Gastrocnemius medialis (tissue), 4 donors: ENCODE data around the gene CTSE. TPM values are rescaled to one million over a fixed set of nuclear protein-coding genes. Genes with fewer than 3 reads are reported as not detected.

Experiments used
- ATAC-seq, 2 donors: fragments of 150-250 bp; one replicate each; pipeline ENCODE4 v1.9.1; 2016
- DNase-seq, 2 donors: peaks; one replicate each; pipeline ENCODE4 v3.0.0-alpha.2; 2019
- H3K27ac ChIP-seq, 4 donors: fragments of 200-600 bp; sonication (generic); 1 replicate in 1 of 4; 2 replicates in 3 of 4; pipeline ENCODE4 v1.5.1; 2016 to 2018; ENCODE audit warnings: mild to moderate bottlenecking in 2 of 4, moderate library complexity in 1 of 4
- H3K27me3 ChIP-seq, 3 donors: fragments of 200-600 bp; sonication (generic) in 2 of 3; 1 replicate in 1 of 3; 2 replicates in 2 of 3; pipeline versions ENCODE4 v1.5.1 to v1.6.0; 2016 to 2019; ENCODE audit warnings: mild to moderate bottlenecking in 1 of 3, moderate library complexity in 1 of 3
- H3K36me3 ChIP-seq, 2 donors: fragments of 200-600 bp; sonication (generic) in 1 of 2; one replicate each; pipeline ENCODE4 v1.5.1; 2017 to 2018
- H3K4me1 ChIP-seq, 2 donors: fragments of 200-600 bp; sonication (generic) in 1 of 2; one replicate each; pipeline ENCODE4 v1.5.1; 2016 to 2017; ENCODE audit warnings: mild to moderate bottlenecking in 2 of 2
- H3K4me3 ChIP-seq, 4 donors: fragments of 200-600 bp; sonication (generic) in 3 of 4; 1 replicate in 1 of 4; 2 replicates in 3 of 4; pipeline ENCODE4 v1.5.1; 2016 to 2019; ENCODE audit warnings: mild to moderate bottlenecking in 2 of 4
- H3K9me3 ChIP-seq, 3 donors: fragments of 200-600 bp; sonication (generic) in 2 of 3; 1 replicate in 1 of 3; 2 replicates in 2 of 3; pipeline ENCODE4 v1.5.1; 2016 to 2019
- POLR2A ChIP-seq, 2 donors: fragments of 450-650 bp; IDR thresholded peaks; one replicate each; pipeline ENCODE4 v1.6.1; 2017; ENCODE audit warnings: antibody characterized with exemption in 2 of 2, mild to moderate bottlenecking in 2 of 2, moderate library complexity in 2 of 2
- in situ Hi-C, 4 donors: fragments of 200-750 bp; cut with MboI; loops; one replicate each; pipeline versions ENCODE4 v1.15.0 to v1.8.0; 2017; ENCODE audit warnings: low sequenced_read_pairs in 4 of 4
- intact Hi-C: fragments of 100-400 bp; cut with DNase I; formaldehyde crosslinking; loops from one replicate; pipeline ENCODE4 v1.15.1; 2023; ENCODE audit warnings: low total_unique reads
- total RNA-seq, 4 donors: library from RNA; depleted of rRNA; stranded (reverse); fragments of >200 nt; gene quantifications; one replicate each; pipeline versions ENCODE4 v1.1.0 to v1.2.3, GENCODE V29; 2016
- TF ChIP-seq, protein P1 (sequence below), 5 experiments: fragments of 450-650 bp in 3 of 5; fragments of 200-600 bp in 2 of 5; sonication (generic) in 2 of 5; IDR thresholded peaks in 4 of 5; conservative IDR thresholded peaks in 1 of 5; 1 replicate in 4 of 5; 2 replicates in 1 of 5; pipeline ENCODE4 v1.5.1; 2016 to 2019; ENCODE audit warnings: antibody characterized with exemption in 5 of 5, mild to moderate bottlenecking in 3 of 5, moderate library complexity in 3 of 5

Gene CTSE
- total RNA-seq, 4 donors from 2014 or later, result not detected

DNA sequence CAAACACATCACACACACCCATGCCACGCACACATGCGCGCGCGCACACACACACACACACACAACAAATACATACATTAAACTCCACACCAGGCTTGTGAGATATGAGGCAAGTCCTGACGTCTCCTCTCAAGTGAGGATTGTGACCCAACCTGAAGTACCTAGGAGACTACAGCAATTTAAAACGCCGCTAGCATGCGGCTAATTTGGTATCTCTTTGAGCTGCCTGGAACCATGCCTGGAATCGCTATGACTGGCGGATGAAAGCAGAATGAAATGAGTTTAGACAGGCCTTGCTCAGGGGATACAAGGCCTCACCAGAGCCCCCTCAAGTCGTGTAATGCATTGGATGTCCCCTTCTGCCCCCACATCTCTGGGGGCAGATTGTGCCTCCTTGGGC is 18.9 kb downstream of the CTSE start:
- H3K4me3 ChIP-seq, result no peak overlapping the region
- in situ Hi-C loops, result no loop called here
- intact Hi-C loops, result no loop called here
- H3K27me3 ChIP-seq, result no peaks in the 10 kb centered on the region
- DNase-seq (no peak), ATAC-seq (peak in 1 of 2 donors; percentile 20)
- no peaks in the 10 kb centered on the region for H3K9me3 ChIP-seq
- no peak overlapping the region for H3K27ac ChIP-seq
- H3K4me1 ChIP-seq, result peaks cover 22 to 31% of the 10 kb centered on the region in 2 donors
- TF ChIP-seq POLR2A (IDR thresholded peaks at IDR 0.05), result no peak
- no peaks in the 10 kb centered on the region for H3K36me3 ChIP-seq

- intact Hi-C loops, result no loop called here
- in situ Hi-C loops, result no loop called here
- peaks cover 28 to 34% of the 10 kb centered on the region in 2 donors for H3K4me1 ChIP-seq
- ATAC-seq (no peak), DNase-seq (no peak)
- H3K36me3 ChIP-seq, result no peaks in the 10 kb centered on the region
- no peaks in the 10 kb centered on the region for H3K9me3 ChIP-seq
- H3K27ac ChIP-seq, result peak overlapping the region; percentile 60 to 77 (median 68)
- H3K4me3 ChIP-seq, result no peak overlapping the region
- no peaks in the 10 kb centered on the region for H3K27me3 ChIP-seq
- no peak for TF ChIP-seq POLR2A (IDR thresholded peaks at IDR 0.05)
- TF ChIP-seq, protein P1, sequence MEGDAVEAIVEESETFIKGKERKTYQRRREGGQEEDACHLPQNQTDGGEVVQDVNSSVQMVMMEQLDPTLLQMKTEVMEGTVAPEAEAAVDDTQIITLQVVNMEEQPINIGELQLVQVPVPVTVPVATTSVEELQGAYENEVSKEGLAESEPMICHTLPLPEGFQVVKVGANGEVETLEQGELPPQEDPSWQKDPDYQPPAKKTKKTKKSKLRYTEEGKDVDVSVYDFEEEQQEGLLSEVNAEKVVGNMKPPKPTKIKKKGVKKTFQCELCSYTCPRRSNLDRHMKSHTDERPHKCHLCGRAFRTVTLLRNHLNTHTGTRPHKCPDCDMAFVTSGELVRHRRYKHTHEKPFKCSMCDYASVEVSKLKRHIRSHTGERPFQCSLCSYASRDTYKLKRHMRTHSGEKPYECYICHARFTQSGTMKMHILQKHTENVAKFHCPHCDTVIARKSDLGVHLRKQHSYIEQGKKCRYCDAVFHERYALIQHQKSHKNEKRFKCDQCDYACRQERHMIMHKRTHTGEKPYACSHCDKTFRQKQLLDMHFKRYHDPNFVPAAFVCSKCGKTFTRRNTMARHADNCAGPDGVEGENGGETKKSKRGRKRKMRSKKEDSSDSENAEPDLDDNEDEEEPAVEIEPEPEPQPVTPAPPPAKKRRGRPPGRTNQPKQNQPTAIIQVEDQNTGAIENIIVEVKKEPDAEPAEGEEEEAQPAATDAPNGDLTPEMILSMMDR (IDR thresholded peaks at IDR 0.05 in 4 of 5, conservative IDR thresholded peaks at IDR 0.05 in 1 of 5), result no peak
These were observed 19.6 kb downstream of the CTSE start for GRCh38 chr1:206003854-206004800.

DNA sequence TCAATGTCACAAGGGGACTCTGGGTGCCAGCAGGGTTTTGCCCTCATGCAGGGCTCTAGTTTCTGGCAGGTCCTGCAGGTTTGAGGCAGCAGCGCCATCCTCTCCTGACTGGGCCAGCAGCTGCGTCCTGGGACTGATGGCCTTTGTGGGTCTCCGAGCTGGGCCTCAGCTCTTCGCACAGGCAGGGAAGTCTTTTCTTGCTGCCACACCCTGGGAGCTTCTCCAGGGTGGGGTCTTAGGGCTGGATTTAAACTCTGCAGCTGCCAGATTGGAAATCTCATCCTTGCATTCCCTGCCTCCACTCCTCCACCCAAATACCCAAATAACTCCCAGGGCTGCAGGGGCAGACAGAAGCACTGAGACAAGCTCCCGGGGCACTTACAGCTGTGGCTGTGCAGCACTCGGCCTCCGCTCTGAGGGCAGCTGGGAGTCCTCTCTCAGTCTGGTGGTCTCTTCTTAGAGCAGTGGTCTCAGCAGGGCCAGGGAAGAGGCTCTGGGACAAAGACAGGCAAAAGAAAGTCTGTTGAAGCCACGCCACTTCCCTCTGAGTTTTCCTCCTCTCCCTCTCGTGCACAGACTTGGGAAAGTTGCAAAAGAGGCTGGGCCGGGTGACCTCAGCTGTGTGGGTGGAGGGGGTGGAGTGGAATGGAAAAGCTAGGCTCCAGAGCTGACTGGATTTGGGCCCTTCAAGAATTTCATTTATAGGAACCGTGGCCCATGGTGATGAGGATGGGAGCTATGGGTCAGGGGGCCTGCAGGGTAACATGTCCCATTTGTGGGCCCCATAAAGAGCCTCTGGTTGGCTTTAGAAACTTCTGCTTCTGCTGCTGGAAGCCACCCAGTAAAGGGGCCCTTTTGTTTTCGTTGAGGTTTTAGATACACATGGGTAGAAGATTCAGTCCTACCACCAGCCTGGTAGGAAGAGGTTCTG is 20.6 kb downstream of the CTSE start, which contains the start of gene RAB7B:
Gene RAB7B, minus strand, starts transcription at position 525 of the 931 bp plus-strand sequence. CDS start 9,260 bp downstream, outside the sequence.
- H3K4me1 ChIP-seq, result peaks cover 34 to 39% of the 10 kb centered on the region in 2 donors
- intact Hi-C loops (no loop called here), in situ Hi-C loops (no loop called here)

DNA sequence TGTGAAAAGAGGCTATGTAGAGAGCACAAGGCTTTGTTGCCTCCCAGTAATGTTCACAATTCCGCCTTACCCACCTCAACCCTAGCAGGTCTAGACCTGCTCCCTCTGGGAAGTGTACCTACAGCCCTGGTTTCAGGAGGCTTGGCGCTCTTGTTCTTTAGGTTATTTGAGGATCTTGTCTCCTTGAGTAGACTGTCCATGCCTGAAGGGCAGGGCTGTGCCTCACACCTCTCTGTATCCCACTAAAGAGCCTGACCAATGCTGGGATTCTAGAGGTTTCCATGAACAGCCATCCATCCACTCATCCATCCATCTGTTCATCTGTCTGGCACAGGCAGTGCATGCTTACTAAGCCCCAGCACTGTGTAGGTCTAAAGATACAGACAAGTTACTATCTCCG is 21.5 kb downstream of the CTSE start:
- H3K27ac ChIP-seq, result peak overlapping the region in 3 of 4 donors; percentile 16 to 77 (median 70)
- in situ Hi-C loops, result no loop called here
- intact Hi-C loops, result no loop called here
- TF ChIP-seq POLR2A (IDR thresholded peaks at IDR 0.05), result no peak
- TF ChIP-seq, protein P1 (IDR thresholded peaks at IDR 0.05 in 4 of 5, conservative IDR thresholded peaks at IDR 0.05 in 1 of 5), result no peak
- H3K9me3 ChIP-seq, result no peaks in the 10 kb centered on the region
- no peak for ATAC-seq
- H3K36me3 ChIP-seq, result no peaks in the 10 kb centered on the region
- H3K27me3 ChIP-seq, result no peaks in the 10 kb centered on the region
- no peak for DNase-seq
- H3K4me1 ChIP-seq, result peaks cover 41 to 42% of the 10 kb centered on the region in 2 donors
- no peak overlapping the region for H3K4me3 ChIP-seq

More for the DNA sequence above, 20.6 kb downstream of the CTSE start, which contains the start of gene RAB7B:
- DNase-seq (peak; percentile 52 to 58), ATAC-seq (peak; percentile 55 to 57)
- peak in 1 of 2 donors; percentile 16 for TF ChIP-seq POLR2A (IDR thresholded peaks at IDR 0.05)
- TF ChIP-seq, protein P1 (IDR thresholded peaks at IDR 0.05 in 4 of 5, conservative IDR thresholded peaks at IDR 0.05 in 1 of 5), result no peak
- Histone ChIP-seq H3K27me3 (no peaks in the 10 kb centered on the region), H3K9me3 (no peaks in the 10 kb centered on the region), H3K4me3 (peak within 1 kb of the TSS in 2 of 4 donors; percentile 7 to 19), H3K36me3 (no peaks in the 10 kb centered on the region), H3K27ac (peak within 1 kb of the TSS; percentile 60 to 77 (median 68))
